Natural killer cell (primary cell): Measurements from ENCODE around the gene CXCR1. TPM values are rescaled to one million over a fixed set of nuclear protein-coding genes. Genes with fewer than 3 reads are reported as not detected.

ENCODE experiments used
- ATAC-seq, 3 donors: fragments of 150-1000 bp in 2 of 3; fragments of 200-7000 bp in 1 of 3; cut with Tn5 transposase; 1 replicate in 1 of 3; 2 replicates in 2 of 3; pipeline ENCODE4 v1.10.0; 2021; ENCODE audit warnings: mild to moderate bottlenecking in 2 of 3, moderate library complexity in 2 of 3
- DNase-seq, 2 donors: peaks; one replicate each; pipeline versions ENCODE4 v3.0.0 to v3.0.0-alpha.2; 2013 to 2021; ENCODE audit warnings: mixed read lengths in 1 of 2
- H3K27ac ChIP-seq: one replicate; pipeline ENCODE4 v1.5.1; 2013; ENCODE audit warnings: mild to moderate bottlenecking, low read length
- H3K27me3 ChIP-seq: one replicate; pipeline ENCODE4 v1.6.1; 2013; ENCODE audit warnings: low read length; ENCODE audit not compliant: control insufficient read depth, insufficient read depth
- H3K36me3 ChIP-seq: one replicate; pipeline ENCODE4 v1.6.1; 2013; ENCODE audit warnings: low read length; ENCODE audit not compliant: control insufficient read depth, insufficient read depth
- H3K4me1 ChIP-seq: one replicate; pipeline ENCODE4 v1.6.1; 2013; ENCODE audit warnings: low read length; ENCODE audit not compliant: control insufficient read depth, insufficient read depth
- H3K4me3 ChIP-seq: one replicate; pipeline ENCODE4 v1.5.1; 2013; ENCODE audit warnings: low read length
- H3K9me3 ChIP-seq: one replicate; pipeline ENCODE4 v1.6.1; 2013; ENCODE audit warnings: low read length; ENCODE audit not compliant: control insufficient read depth, insufficient read depth
- H3K27ac Mint-ChIP-seq, 2 donors: one replicate each; pipeline ENCODE4 v1.8.0; 2022; ENCODE audit warnings: mild to moderate bottlenecking in 2 of 2, mixed read lengths in 2 of 2, moderate library complexity in 1 of 2
- H3K27me3 Mint-ChIP-seq, 2 donors: one replicate each; pipeline ENCODE4 v1.8.0; 2022; ENCODE audit warnings: low read depth in 2 of 2, mixed read lengths in 2 of 2
- H3K36me3 Mint-ChIP-seq: one replicate; pipeline ENCODE4 v1.8.0; 2022; ENCODE audit warnings: mixed read lengths
- H3K4me1 Mint-ChIP-seq, 2 donors: one replicate each; pipeline ENCODE4 v1.8.0; 2022; ENCODE audit warnings: mixed read lengths in 2 of 2
- H3K4me3 Mint-ChIP-seq: one replicate; pipeline ENCODE4 v1.8.0; 2022; ENCODE audit warnings: mild to moderate bottlenecking, moderate library complexity, mixed read lengths
- H3K9me3 Mint-ChIP-seq, 2 donors: one replicate each; pipeline ENCODE4 v1.8.0; 2022; ENCODE audit warnings: mixed read lengths in 2 of 2
- WGBS: methylation state at CpG from one replicate; pipeline ENCODE4 v1.1.7; 2013; ENCODE audit warnings: missing lambda C conversion rate; ENCODE audit not compliant: insufficient coverage; 5-methylcytosine and 5-hydroxymethylcytosine counted together
- intact Hi-C: fragments of 100-400 bp; cut with micrococcal nuclease; formaldehyde crosslinking; loops from one replicate; pipeline ENCODE4 v1.14.2; 2022
- total RNA-seq, 4 donors: library from RNA; stranded (reverse); fragments of 120-200 nt in 1 of 4; gene quantifications; one replicate each; pipeline versions ENCODE4 v1.2.3 to v1.2.4, GENCODE V29; 2013 to 2022
- TF ChIP-seq, protein P1 (sequence below): fragments of 200-600 bp; IDR thresholded peaks from one replicate; pipeline ENCODE4 v1.8.0; 2022; ENCODE audit warnings: antibody characterized with exemption

The CXCR1 gene
- total RNA-seq, 3 donors from 2014 or later (not counting 1 experiment from before 2014, with no cell fraction given), result 9.1 to 19.2 (median 10.6) TPM

GRCh38 chr2:218186876-218187275, 20.1 kb upstream of the CXCR1 start:
- Histone ChIP-seq H3K27ac (no peak overlapping the region), H3K36me3 (no peaks in the 10 kb centered on the region), H3K27me3 (no peaks in the 10 kb centered on the region), H3K9me3 (no peaks in the 10 kb centered on the region), H3K4me1 (peaks cover 12% of the 10 kb centered on the region), H3K4me3 (no peak overlapping the region)
- intact Hi-C loops, result loop anchor here (1.0 kb wide), 2 partner anchors 42 to 70 kb away; no protein-coding TSS in a partner anchor
- ATAC-seq (no peak), DNase-seq (no peak)
- no peak overlapping the region for H3K27ac Mint-ChIP-seq
- no peak overlapping the region for H3K4me3 Mint-ChIP-seq
- H3K9me3 Mint-ChIP-seq, result no peaks in the 10 kb centered on the region
- H3K27me3 Mint-ChIP-seq, result no peaks in the 10 kb centered on the region
- H3K36me3 Mint-ChIP-seq, result no peaks in the 10 kb centered on the region
- 59% methylated on average over 1 of the region's 1 CpG for WGBS
- TF ChIP-seq, protein P1, sequence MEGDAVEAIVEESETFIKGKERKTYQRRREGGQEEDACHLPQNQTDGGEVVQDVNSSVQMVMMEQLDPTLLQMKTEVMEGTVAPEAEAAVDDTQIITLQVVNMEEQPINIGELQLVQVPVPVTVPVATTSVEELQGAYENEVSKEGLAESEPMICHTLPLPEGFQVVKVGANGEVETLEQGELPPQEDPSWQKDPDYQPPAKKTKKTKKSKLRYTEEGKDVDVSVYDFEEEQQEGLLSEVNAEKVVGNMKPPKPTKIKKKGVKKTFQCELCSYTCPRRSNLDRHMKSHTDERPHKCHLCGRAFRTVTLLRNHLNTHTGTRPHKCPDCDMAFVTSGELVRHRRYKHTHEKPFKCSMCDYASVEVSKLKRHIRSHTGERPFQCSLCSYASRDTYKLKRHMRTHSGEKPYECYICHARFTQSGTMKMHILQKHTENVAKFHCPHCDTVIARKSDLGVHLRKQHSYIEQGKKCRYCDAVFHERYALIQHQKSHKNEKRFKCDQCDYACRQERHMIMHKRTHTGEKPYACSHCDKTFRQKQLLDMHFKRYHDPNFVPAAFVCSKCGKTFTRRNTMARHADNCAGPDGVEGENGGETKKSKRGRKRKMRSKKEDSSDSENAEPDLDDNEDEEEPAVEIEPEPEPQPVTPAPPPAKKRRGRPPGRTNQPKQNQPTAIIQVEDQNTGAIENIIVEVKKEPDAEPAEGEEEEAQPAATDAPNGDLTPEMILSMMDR, result no peak
- H3K4me1 Mint-ChIP-seq, result peaks cover 16 to 31% of the 10 kb centered on the region in 2 donors

- Histone ChIP-seq H3K4me3 (no peak overlapping the region), H3K36me3 (no peaks in the 10 kb centered on the region), H3K27ac (no peak overlapping the region), H3K27me3 (no peaks in the 10 kb centered on the region), H3K4me1 (peaks cover 12% of the 10 kb centered on the region), H3K9me3 (no peaks in the 10 kb centered on the region)
- intact Hi-C loops, result loop anchor here (1.0 kb wide), 2 partner anchors 43 to 71 kb away; no protein-coding TSS in a partner anchor
- DNase-seq (peak; percentile 51 to 87), ATAC-seq (peak; percentile 89 to 98 (median 95))
- no peaks in the 10 kb centered on the region for H3K36me3 Mint-ChIP-seq
- 33% methylated on average over 8 of the region's 8 CpGs for WGBS
- H3K9me3 Mint-ChIP-seq, result no peaks in the 10 kb centered on the region
- no peaks in the 10 kb centered on the region for H3K27me3 Mint-ChIP-seq
- TF ChIP-seq, protein P1, result peak; percentile 84
- H3K4me3 Mint-ChIP-seq, result no peak overlapping the region
- H3K4me1 Mint-ChIP-seq, result peaks cover 16 to 31% of the 10 kb centered on the region in 2 donors
- no peak overlapping the region for H3K27ac Mint-ChIP-seq
Observed at GRCh38 chr2:218186355-218186766, 19.6 kb upstream of the CXCR1 start.

GRCh38 chr2:218184331-218184730, 17.6 kb upstream of the CXCR1 start:
- Mint-ChIP-seq H3K36me3 (no peaks in the 10 kb centered on the region), H3K9me3 (no peaks in the 10 kb centered on the region), H3K27ac (no peak overlapping the region), H3K4me1 (peaks cover 16 to 31% of the 10 kb centered on the region in 2 donors), H3K27me3 (no peaks in the 10 kb centered on the region), H3K4me3 (no peak overlapping the region)
- H3K36me3 ChIP-seq, result no peaks in the 10 kb centered on the region
- no peaks in the 10 kb centered on the region for H3K27me3 ChIP-seq
- TF ChIP-seq, protein P1, result no peak
- no peak for DNase-seq
- peaks cover 12% of the 10 kb centered on the region for H3K4me1 ChIP-seq
- no peaks in the 10 kb centered on the region for H3K9me3 ChIP-seq
- intact Hi-C loops, result no loop called here
- H3K27ac ChIP-seq, result no peak overlapping the region
- 100% methylated on average over 1 of the region's 1 CpG for WGBS
- ATAC-seq, result no peak
- no peak overlapping the region for H3K4me3 ChIP-seq
